ENCODE results near the gene AKT1.
"Not testable (repeated sequence)": the region's sequence is repeated elsewhere in the genome, so short reads cannot be mapped to it uniquely, and the experiment has no call there.

The AKT1 gene

DNA sequence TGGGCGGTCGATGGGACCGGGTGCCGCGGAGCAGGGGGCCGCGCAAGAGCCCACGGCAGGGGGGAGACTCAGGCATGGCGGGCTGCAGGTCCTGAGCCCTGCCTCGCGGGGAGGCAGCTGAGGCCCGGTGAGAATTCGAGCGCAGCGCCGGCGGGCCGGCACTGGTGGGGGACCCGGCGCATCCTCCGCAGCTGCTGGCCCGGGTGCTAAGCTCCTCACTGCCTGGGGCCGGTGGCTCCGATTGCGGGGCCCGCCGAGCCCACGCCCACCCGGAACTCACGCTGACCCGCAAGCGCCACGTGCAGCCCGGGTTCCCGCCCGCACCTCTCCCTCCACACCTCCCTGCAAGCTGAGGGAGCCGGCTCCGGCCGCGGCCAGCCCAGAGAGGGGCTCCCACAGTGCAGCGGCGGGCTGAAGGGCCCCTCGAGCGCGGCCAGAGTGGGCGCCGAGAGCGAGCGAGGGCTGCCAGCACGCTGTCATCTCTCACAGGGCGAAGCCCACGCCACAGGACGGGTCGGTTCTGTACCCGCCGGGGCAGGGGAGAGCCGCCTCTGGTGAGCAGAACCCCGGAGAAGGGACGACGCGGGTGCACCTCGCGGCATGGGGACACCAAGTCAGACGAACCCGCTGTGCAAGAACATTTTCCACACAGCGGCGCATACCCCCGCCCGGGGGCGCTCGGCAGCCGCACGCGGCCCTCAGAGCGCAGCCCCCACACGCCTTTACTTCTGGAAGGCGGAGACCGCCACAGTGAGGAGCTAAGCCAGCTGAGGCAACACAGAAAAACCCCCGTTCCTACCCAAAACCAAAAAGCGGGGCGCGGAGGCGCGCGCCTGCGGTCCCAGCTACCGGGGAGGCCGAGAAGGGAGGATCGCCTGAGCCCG, 43.8 kb downstream of the AKT1 start:
- no peak for DNase-seq

DNA sequence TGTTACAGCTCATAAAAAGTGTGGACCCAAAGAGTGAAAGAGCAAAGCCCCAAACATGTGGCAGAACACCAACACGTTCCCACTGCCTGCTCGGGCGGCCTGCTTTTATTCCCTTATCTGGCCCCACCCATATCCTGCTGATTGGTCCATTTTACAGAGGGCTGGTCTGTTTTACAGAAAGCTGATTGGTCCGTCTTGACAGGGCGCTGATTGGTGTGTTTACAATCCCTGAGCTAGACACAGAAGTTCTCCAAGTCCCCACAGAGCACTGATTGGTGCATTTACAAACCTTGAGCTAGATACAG, 44.8 kb downstream of the AKT1 start:
- not testable (repeated sequence) for DNase-seq

DNA sequence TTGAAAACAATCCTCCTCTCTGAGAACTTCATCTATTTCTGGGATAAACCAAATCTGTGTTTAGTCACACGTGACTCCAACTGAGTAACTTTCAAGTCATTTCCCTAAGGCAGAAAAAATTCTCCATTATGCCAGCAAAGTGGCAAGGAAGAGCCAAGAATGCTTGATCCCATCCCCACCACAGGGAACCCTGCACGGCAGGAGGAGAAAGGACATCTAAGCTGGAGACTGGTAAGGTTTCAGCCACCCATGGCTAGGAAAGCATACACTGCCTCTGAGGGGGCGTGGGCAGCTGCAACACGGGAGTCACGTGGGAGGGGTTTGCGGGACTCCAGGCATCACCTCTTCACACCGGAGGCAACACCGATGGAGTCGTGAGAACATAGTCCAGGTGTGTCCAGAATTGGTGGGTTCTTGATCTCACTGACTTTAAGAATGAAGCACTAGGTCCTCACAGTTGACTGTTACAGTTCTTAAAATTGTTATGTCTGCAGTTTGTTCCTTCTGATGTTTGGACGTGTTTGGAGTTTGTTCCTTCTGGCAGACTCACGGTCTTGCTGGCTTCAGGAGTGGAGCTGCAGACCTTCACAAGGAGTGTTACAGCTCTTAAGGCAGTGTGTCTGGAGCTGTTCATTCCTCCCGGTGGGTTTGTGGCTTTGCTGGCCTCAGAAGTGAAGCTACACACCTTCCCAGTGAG, 45.3 kb downstream of the AKT1 start:
- DNase-seq = no peak

DNA sequence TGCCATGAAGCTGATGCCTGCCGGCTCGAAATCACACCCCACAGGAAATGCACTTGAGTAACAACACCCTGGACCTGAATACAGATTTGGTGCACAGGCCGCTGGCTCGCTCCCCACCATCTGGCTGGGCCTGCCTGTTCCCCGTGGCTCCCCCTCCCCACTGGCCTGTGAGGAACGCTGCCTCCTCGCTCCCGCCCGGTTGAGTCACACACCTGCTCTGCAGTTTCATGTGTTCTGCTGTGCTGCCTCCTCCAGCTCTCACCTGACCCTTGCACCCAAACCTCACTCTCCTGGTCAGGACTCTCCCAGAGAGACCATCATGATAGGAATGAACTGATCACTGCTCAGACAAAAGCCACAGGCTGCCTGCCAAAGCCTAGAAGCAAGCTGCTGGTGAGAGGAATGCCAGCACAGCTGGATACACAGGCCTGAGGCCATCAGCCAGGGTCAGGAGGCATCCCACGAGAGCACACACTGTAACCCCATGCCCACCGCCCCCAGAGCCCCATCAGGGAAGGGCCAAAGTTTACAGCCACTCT, 46.4 kb downstream of the AKT1 start:
- DNase-seq = peak; percentile 15

DNA sequence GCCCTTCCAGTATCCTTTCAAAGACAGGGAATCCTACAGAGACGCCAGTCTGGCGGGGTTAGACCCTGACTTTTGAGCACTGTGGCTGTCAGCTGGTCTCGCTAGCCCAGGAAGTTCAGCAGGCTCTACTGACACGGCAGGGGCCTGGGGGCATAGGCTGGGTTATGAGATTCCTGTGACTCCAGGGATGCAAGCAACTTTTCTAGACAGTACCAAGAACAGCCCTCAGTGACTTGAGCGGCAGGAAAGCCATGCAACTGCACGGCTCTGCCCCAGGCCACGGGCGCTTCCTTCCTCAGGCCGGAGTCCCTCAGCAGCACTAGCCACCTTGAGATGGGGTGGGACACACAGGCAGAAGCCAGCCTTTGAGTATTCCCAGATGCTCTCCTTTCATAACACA, 47.7 kb downstream of the AKT1 start:
- DNase-seq = no peak

DNA sequence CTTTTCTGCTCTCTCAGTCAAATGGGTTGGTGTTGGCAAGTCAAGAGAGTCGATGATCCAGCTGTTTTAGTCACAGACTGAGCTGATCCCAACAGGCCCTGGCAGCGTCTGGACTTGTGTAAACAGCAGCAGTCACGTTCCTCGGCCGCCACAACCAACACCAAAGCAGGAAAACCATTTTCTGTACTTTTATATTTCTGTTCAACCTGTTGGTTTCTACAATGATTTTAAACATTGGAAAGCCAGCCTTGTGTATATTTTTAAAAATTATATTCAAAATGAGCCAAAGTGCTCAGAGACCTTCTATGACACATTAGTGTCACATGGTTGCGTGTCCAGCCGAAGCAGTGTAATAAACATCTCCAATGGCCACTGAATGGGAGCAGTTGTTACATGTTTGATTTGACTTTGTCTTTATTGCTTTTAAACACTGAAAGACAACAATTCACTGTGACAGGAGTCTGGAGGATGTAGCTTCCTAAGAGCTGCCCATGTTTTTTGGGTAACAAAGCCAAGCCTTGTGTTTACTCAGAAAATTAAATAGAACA, 48.5 kb downstream of the AKT1 start:
- DNase-seq = no peak

DNA sequence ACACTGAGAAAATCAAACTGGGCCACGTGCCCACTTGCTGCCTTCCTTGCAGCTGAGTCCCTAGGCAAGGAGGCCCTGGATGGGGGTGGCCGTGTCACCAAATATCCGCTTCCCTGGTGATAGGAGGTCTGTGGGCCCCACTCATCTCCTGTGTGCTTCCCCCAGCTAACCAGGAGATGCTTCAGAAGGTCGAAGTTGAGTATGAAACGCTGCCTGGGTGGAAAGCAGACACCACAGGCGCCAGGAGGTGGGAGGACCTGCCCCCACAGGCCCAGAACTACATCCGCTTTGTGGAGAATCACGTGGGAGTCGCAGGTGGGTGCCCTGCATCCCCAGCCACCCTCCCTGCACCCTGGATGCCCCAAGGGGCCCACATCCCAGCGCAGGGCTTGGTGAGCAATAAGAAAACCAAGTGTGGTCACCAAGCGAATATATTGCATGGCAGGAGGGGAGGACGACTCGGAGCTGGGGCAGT, 49.4 kb downstream of the AKT1 start:
- DNase-seq = no peak

DNA sequence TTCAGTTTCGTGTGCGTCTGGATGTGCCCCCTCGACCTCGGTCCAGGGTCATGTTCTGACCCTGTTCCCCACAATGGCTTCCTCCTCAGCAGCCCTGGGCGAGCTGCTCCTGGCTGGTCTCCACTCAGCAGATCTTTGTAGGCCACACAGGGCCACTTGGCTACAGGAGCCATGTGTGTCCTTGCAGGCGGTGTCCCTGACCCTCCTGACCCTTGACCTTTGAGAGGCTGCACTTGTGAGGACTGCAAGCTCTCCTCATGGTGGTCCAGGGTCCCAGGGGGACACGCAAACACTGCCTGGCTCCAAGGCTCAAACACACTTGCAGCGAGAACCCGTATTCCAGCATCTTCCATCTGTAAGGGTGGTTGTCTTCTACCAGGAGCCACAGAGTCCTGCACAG, 50.1 kb downstream of the AKT1 start:
- no peak for DNase-seq

DNA sequence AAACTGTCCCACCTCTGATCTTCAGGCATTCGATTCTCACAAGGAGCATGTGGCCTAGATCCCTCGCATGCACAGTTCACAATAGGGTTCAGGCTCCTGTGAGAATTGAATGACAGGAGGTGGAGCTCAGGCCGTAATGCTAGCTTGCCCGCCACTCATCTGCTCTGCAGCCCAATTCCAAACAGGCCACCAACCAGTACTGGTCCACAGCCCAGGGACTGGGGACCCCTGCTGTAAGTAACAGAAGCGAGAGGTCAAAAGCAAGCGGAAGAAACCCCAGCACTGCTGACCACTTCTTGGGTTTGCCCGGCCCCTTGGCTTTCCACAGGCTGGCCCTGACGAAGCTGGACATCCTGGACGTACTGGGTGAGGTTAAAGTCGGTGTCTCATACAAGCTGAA, 51.1 kb downstream of the AKT1 start:
- no peak for DNase-seq

DNA sequence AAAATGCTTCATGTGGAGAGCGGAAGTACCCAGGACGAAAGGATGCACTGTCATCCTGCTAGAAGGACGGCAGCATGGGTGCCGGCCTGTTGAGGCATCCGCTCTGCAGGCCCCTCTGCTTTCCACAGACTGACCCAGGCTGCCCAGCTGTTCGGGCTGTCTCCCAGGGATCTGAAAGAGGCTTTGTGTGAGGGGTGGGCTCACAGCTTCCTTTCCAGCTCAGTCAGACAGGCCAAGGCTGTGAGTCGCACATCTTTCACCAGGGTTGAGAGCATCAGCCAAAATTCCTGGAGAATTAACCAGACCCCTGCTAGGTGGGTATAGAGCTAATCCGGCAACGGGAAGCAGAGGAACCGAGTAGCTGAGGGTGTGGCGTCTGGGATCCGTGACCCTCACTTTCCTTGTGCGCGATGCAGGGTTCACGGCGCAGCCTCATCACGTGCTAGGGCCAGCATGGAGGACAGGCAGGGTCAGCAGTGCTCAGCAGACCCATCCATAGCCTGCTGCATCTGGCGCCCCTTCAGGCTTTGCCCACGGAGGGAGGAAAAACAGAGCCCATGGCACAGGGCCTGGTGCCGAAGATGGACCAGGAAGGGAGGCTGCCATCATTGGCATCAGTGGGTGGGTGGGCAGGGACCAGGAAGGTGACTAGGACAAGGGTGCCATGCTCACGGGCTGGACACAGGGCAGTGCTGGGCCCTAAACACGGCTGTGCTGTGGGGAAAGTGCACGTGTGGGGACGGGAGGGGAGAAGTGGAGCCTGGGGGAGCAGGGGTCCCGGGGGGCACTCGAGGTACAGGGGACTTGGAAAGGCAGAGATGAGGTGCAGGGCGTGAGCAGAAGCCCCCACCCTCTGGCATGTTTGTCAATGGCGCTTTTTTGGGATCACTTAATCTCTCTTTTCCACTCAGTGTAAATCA, 51.8 kb downstream of the AKT1 start:
- no peak for DNase-seq

DNA sequence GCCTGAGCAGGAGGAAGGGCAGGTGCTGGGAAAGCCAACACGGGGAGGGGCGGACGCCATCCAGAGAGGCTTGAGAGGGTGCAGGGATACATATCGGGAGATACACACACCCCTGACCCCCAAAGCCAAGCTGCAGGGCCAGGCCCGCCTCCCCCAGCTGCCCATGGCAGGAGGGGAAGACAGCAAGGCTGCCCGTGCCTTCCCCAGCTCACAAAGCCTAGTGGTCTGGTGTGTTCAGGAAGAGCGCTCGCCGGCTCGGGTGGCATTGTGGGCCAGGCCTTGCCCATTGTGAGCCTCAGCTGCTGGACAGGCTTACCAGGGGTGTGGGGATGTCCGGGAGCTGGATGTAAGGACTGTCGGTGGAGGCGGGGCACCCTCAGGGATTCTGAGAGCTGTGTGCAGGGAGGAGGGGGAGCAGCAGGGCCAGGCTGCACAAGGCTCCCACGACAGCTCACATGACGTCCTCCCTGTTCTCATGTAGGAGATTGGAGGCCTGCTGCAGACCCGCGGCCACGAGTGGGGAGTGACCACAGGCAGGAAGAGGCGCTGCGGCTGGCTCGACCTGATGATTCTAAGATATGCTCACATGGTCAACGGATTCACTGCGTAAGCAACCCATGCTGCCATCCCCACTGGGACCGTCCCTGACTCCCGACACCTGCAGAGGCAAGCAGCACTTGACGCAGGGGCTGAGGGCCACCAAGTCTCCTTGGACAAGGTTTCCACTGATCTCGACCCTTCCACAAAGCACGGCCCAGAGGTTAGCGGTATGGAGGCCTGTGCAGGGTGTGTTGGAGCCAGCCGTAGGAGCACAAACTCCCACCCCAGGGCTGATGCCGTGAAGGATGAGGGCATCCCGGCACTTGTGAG, 52.7 kb downstream of the AKT1 start:
- DNase-seq = no peak

DNA sequence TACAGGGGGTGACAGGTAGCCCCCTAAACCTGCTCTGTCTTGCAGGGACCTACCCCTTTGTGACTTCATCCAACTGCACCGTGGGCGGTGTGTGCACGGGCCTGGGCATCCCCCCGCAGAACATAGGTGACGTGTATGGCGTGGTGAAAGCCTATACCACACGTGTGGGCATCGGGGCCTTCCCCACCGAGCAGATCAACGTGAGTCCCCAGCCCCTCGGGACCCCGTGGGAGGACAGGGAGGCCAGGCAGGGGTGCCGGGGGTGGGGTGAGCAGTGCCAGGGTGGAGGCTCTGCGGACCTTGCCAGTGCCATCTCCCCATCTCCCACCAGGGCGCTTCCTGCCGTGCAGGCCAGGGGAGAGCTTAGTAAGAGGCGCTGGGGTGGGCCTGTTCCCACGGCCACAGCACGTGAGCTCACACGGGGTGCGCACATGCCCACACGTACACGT, 53.7 kb downstream of the AKT1 start:
- no peak for DNase-seq

DNA sequence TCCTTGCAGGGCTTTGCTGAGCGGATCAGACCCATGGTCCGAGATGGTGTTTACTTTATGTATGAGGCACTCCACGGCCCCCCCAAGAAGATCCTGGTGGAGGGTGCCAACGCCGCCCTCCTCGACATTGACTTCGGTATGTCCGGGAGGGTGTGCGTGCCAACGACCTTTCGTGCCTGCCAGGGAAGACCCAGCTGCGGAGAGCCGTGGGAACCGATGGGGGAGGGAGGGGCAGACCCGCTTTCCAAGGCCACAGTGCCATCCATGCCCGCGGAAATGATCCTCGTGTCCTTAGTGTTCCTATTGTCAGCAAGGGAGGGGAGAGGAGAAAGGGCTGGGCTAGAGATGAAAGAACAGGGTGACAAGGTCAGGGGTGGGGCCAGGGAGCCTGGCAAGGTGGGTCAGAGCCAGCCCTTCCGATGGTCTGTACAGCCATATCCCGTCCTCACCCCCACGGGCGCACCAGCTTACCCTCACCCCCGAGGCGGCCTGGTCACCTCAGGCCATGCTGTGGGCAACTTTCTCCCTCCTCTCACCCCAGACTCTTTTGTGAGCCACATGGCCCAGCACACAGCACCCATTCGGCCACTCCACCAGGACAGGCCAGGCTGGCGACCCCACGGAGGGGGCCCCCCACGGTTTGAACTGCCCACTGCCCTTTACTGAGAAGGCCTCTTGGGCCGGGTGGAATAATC, 54.3 kb downstream of the AKT1 start:
- DNase-seq = no peak

DNA sequence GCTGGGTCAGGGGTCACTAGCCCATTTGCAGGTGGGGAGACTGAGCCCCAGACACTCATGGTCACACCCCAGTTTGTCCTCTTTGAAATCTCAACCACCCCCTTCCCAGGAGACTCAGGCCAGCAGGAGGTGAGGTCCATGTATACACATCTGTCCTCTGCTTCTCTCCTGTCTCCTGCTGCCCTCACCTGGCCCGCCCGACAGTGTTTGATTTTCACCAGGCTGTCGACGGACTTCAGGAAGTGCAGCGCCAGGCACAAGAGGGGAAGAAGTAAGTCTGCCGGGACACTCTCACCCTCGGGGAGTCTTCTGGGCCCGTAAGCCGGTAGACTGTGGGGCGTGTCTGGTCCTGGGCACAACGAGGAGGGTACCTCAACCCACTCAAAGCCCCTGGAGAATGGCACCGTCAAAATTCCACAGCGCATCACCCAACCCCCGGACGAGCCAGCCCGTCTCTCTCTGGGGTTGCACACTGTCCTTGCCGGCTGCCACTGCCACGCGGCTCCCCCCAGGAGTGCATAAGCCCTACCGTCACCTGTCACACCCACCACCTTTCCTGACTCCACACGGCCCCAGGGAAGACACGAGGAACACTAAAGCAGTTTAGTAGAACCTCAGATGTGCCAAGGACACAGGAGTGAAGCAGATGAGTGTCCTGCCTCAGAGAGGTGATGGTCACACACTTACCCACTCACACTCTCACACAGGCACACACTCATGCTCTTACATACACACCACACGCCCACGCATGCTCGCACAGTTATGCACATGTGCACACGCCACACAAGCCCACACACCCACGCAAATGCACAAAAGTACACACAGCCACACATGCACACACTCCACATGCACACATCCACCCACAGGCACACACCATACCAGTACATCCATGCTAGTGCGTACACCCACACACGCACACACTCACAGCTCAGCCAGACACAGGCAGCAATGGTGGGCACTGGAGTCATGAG, 55.7 kb downstream of the AKT1 start:
- DNase-seq = no peak

DNA sequence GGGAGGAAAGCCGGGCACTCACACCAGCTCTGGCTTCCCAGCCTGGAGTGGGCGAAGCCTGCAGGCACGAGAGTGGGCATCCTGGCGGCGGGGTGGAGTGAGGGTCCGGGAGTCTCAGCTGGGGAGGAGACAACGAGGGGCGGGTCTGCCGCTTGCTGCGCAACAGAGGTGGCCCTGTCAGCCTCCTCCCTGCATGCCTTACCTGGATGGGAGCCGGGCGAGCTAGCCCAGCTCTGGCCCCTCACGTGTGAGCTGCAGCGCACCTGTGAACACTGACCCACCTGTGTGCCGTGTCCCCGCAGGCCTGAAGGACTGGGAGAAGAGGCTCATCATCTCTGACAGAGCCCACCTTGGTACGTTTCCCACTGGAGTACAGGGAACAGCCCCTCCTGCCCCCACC, 56.5 kb downstream of the AKT1 start:
- no peak for DNase-seq

DNA sequence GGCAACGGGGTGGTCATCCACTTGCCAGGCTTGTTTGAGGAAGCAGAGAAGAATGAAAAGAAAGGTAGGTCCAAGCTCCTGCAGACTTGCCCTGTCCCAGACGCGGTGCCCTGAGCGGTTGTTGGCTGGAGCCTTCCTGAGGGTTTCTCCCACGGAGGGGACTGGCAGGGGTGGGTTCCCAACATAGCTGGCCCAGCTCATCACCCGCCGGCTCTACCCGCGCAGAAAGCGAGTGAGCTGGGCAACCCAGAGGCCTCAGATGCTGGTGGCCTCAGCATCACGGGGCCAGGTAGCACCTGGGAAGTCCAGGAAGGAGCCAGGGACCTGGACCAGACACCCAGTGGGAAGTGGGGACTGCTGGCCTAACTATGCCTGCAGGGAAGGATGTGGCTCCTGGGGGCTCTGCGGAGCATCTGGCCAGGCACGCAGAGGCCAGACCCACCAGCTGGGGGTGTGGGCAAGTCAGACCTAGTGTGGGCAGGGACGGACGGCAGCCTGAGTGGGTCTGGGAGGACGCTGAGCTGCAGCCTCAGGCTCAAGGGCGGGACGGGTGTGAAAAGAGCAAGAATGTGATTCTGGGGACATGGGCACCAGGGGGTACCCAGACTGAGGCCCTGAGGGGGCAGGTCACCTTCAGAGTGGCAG, 57.1 kb downstream of the AKT1 start:
- no peak for DNase-seq

DNA sequence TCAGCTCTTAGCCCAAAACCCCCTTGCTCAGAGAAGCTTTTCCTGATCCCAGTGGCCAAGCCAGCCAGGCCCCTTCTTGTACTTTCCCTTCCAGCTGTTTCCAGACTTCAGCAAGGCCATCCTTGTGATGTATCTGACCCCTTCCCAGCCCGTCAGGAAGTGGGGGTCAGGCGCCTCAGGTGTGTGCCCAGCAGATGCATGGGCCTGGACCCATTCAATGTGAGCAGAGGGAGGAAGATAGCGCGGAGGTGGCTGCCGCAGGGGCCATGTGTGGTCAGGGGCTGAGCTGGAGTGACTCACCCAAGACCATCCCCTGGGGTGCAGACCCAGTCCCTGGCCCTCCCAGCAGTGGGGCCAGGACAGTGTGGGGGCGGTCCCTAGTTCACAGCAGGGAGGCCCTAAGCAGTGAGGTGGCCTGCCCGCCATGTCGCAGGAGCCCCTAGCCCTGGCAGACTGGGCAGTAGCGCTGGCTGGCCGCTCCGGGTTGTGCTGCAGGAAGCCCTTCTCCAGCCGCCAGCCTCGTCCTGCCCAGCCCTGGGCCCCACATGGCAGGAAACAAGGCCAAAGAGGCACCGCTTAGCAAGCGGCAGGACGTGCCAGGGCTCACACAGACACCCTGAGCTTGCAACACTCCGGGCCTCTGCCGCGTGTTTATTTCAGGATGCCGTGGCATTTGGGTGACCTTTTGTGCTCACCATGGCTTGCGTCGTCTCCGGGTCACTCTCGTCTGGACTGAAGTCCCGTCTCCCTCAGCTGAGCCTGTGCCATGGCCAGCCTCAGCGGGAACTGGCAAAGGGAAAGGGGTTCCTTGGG, 59.5 kb downstream of the AKT1 start:
- no peak for DNase-seq
